Transverse colon (tissue), 4 donors: ENCODE results near the gene TFEB. TPM values are rescaled to one million over a fixed set of nuclear protein-coding genes. Genes with fewer than 3 reads are reported as not detected.

Experiments used
- DNase-seq: peaks from one replicate; pipeline ENCODE4 v3.0.0-alpha.2; 2019
- H3K27ac ChIP-seq, 4 donors: fragments of 200-600 bp; sonication (generic); 2 replicates each; pipeline ENCODE4 v1.5.1; 2016 to 2018; ENCODE audit warnings: inconsistent platforms in 4 of 4
- H3K27me3 ChIP-seq: fragments of 200-600 bp; sonication (generic); 2 replicates; pipeline ENCODE4 v1.5.1; 2017; ENCODE audit warnings: inconsistent platforms
- H3K36me3 ChIP-seq, 4 donors: fragments of 200-600 bp; sonication (generic); 2 replicates each; pipeline ENCODE4 v1.5.1; 2017 to 2019; ENCODE audit warnings: inconsistent platforms in 4 of 4
- H3K4me1 ChIP-seq, 4 donors: fragments of 200-600 bp; sonication (generic); 2 replicates each; pipeline ENCODE4 v1.5.1; 2017 to 2020; ENCODE audit warnings: inconsistent platforms in 4 of 4
- H3K4me3 ChIP-seq, 4 donors: fragments of 200-600 bp; sonication (generic); 1 replicate in 1 of 4; 2 replicates in 3 of 4; pipeline versions ENCODE4 v1.5.1 to v1.6.1; 2017 to 2019; ENCODE audit warnings: inconsistent platforms in 4 of 4
- H3K9me3 ChIP-seq, 2 donors: fragments of 200-600 bp; sonication (generic); 2 replicates each; pipeline ENCODE4 v1.5.1; 2017 to 2019; ENCODE audit warnings: inconsistent platforms in 2 of 2
- EP300 ChIP-seq: sonication (generic); formaldehyde crosslinking; IDR thresholded peaks from one replicate; pipeline ENCODE4 v1.6.1; 2017; ENCODE audit warnings: antibody characterized with exemption, low read depth
- POLR2A ChIP-seq: fragments of 450-650 bp; IDR thresholded peaks from one replicate; pipeline ENCODE4 v1.6.1; 2016; ENCODE audit warnings: antibody characterized with exemption, mild to moderate bottlenecking, moderate library complexity
- POLR2AphosphoS5 ChIP-seq, 3 donors: sonication (generic); formaldehyde crosslinking; IDR thresholded peaks; one replicate each; pipeline ENCODE4 v1.6.1; 2016; ENCODE audit warnings: antibody characterized with exemption in 3 of 3
- WGBS, 2 donors: methylation state at CpG; one replicate each; pipeline ENCODE4 v1.1.5; 2018; ENCODE audit warnings: low coverage in 1 of 2; 5-methylcytosine and 5-hydroxymethylcytosine counted together
- in situ Hi-C, 4 donors: fragments of 200-750 bp; cut with MboI; loops; one replicate each; pipeline versions ENCODE4 v1.15.0 to v1.15.1; 2017; ENCODE audit warnings: low sequenced_read_pairs in 3 of 4, low pct_ligation_motif_present in 1 of 4, low pct_unique_long_range_greater_than_20kb in 1 of 4
- intact Hi-C: fragments of 100-400 bp; cut with DNase I; formaldehyde crosslinking; loops from one replicate; pipeline ENCODE4 v1.15.1; 2023; ENCODE audit warnings: low total_unique reads
- total RNA-seq, 4 donors: library from RNA; depleted of rRNA; stranded (reverse); fragments of >200 nt; gene quantifications; one replicate each; pipeline ENCODE4 v1.1.0, GENCODE V29; 2016
- TF ChIP-seq, protein P1 (sequence below), 5 experiments: fragments of 200-600 bp in 3 of 5; fragments of 450-650 bp in 2 of 5; sonication (generic) in 3 of 5; IDR thresholded peaks; 1 replicate in 2 of 5; 2 replicates in 3 of 5; pipeline ENCODE4 v1.5.1; 2016 to 2017; ENCODE audit warnings: antibody characterized with exemption in 5 of 5, inconsistent platforms in 3 of 5, mild to moderate bottlenecking in 2 of 5, moderate library complexity in 1 of 5

The TFEB gene
- total RNA-seq, 4 donors from 2014 or later = 30.4 to 47.1 (median 38.1) TPM

DNA sequence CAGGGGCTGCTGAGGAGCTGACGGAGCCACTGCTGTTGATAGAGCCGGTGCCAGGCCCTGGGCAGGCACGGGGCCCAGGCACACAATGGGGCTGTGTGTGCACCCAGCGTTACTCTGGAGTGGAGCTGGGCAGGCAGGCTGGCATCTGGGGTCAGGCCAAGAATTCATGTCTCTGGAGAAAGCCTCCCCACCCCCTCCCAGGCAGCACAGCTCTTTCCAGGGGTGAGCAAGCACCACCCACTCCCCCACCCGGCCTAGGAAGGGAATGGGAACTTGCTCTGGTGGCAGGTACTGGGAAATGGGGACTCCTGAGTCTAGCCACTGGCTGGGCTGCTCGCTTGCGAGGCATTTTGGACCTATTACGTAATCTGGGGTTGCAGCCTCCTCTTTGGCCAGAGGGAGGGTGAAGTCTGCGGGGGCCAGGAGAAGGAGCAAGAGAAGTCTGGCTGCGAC, 22.7 kb downstream of the TFEB start:
- intact Hi-C loops = no loop called here
- in situ Hi-C loops = no loop called here

DNA sequence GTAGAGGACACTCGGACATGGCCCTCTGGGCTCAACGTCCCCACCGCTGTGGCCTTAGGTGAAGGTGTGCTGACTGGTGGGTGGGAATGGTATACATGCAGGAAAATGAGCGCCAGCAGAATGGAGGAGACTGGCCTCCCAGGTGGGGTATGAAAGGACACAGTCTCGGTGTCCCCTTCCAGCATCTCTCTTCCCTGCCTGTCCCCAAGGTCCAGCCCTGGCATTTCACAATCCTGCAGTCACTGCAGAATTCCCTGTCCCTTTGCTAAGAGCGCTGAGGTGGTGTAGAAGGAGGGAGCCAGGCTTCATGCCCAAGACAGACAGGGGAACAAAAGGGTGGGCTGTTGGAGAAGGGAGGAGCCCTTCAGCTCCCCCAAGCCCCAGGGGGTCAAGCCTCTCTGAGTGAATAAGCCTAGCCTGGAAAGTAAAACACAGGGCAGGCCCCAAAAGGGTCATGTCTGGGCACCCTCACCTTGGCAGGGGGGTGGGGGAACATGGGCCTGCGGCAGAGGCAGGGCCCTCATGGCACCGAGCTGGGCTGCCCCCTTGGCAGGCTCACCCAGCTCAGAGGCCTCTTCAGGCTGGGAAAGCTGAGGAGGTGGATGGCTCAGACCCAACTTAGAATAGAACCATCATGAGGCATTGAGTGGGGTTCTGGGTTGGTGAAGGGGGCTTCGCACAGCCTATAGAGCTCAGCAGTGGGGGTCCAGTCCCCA, 23.9 kb downstream of the TFEB start:
- no peaks in the 10 kb centered on the region for H3K36me3 ChIP-seq
- no peak for DNase-seq
- no peak overlapping the region for H3K4me3 ChIP-seq
- TF ChIP-seq EP300 = no peak
- TF ChIP-seq, protein P1, sequence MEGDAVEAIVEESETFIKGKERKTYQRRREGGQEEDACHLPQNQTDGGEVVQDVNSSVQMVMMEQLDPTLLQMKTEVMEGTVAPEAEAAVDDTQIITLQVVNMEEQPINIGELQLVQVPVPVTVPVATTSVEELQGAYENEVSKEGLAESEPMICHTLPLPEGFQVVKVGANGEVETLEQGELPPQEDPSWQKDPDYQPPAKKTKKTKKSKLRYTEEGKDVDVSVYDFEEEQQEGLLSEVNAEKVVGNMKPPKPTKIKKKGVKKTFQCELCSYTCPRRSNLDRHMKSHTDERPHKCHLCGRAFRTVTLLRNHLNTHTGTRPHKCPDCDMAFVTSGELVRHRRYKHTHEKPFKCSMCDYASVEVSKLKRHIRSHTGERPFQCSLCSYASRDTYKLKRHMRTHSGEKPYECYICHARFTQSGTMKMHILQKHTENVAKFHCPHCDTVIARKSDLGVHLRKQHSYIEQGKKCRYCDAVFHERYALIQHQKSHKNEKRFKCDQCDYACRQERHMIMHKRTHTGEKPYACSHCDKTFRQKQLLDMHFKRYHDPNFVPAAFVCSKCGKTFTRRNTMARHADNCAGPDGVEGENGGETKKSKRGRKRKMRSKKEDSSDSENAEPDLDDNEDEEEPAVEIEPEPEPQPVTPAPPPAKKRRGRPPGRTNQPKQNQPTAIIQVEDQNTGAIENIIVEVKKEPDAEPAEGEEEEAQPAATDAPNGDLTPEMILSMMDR (IDR thresholded peaks at IDR 0.05) = no peak
- no peak for TF ChIP-seq POLR2A
- H3K9me3 ChIP-seq = no peaks in the 10 kb centered on the region
- H3K27me3 ChIP-seq = no peaks in the 10 kb centered on the region
- intact Hi-C loops = no loop called here
- H3K27ac ChIP-seq = peak overlapping the region; percentile 23 to 79 (median 64)
- 97% methylated on average over 7 of the region's 9 CpGs; no CpG with 5 or more reads in 1 of the 2 donors for WGBS, 2 donors
- H3K4me1 ChIP-seq = peaks cover 7 to 53% (median 30%) of the 10 kb centered on the region in 4 donors
- in situ Hi-C loops = no loop called here

More for the DNA sequence above, 22.7 kb downstream of the TFEB start:
- Histone ChIP-seq H3K27ac (peak overlapping the region; percentile 23 to 79 (median 64)), H3K4me1 (peaks cover 15 to 53% (median 28%) of the 10 kb centered on the region in 4 donors), H3K4me3 (no peak overlapping the region), H3K36me3 (no peaks in the 10 kb centered on the region), H3K27me3 (no peaks in the 10 kb centered on the region), H3K9me3 (no peaks in the 10 kb centered on the region)
- WGBS, 2 donors = 70% methylated on average over 6 of the region's 10 CpGs; no CpG with 5 or more reads in 1 of the 2 donors
- TF ChIP-seq POLR2A = no peak
- no peak for TF ChIP-seq EP300
- no peak for TF ChIP-seq POLR2AphosphoS5 (IDR thresholded peaks at IDR 0.05)
- TF ChIP-seq, protein P1 (IDR thresholded peaks at IDR 0.05) = no peak
- DNase-seq = no peak

DNA sequence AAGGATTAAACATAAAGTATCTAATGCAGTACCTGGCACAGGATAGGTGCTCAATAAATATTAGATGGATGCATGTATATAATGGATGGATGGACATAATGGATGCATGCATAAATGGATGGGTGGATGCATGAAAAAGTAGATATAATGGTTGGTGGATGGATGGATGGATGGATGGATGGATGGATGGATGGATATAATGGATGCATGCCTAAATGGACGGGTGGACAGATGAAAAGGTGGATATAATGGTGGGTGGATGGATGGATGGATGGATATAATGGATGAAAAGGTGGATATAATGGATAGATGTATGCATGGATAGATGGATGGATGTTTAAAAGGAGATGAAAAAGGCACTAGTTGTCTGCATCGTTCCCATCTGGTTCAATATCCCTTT, 26.0 kb downstream of the TFEB start:
- no peaks in the 10 kb centered on the region for H3K36me3 ChIP-seq
- H3K27me3 ChIP-seq = no peaks in the 10 kb centered on the region
- no peak overlapping the region for H3K4me3 ChIP-seq
- H3K4me1 ChIP-seq = peaks cover 25 to 70% (median 44%) of the 10 kb centered on the region in 4 donors
- in situ Hi-C loops (no loop called here), intact Hi-C loops (no loop called here)
- DNase-seq = no peak
- no peak overlapping the region for H3K27ac ChIP-seq
- no peaks in the 10 kb centered on the region for H3K9me3 ChIP-seq
- no peak for TF ChIP-seq POLR2A
- no peak for TF ChIP-seq EP300
- no peak for TF ChIP-seq POLR2AphosphoS5 (IDR thresholded peaks at IDR 0.05)
- TF ChIP-seq, protein P1 (IDR thresholded peaks at IDR 0.05) = no peak
- WGBS, 2 donors = 72 to 92% methylated on average over 2 of the region's 2 CpGs

DNA sequence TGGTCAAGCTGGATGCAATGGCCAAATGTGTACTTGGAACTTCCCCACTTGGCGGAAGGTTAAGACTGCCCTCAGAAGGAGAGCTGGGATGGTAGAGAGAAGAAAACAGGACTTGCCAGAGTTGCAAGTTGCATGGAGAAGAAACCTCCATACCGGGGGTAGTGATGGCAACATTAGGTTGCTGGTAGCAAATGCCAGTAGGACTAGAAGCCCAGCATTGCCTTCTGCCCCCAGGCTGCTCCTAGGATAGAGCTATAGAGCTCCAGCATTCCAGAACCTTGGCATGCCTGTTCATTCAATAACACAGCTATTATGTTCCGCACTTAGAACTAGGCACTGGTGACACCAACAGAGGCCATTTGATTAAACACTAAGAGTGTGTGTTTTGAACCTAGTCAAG, 26.6 kb downstream of the TFEB start:
- Histone ChIP-seq H3K36me3 (no peaks in the 10 kb centered on the region), H3K27ac (no peak overlapping the region), H3K4me1 (peaks cover 27 to 67% (median 46%) of the 10 kb centered on the region in 4 donors), H3K9me3 (no peaks in the 10 kb centered on the region), H3K4me3 (no peak overlapping the region), H3K27me3 (no peaks in the 10 kb centered on the region)
- in situ Hi-C loops = no loop called here
- intact Hi-C loops = no loop called here
- no peak for DNase-seq
- TF ChIP-seq, protein P1 (IDR thresholded peaks at IDR 0.05) = no peak
- no peak for TF ChIP-seq POLR2A
- TF ChIP-seq POLR2AphosphoS5 (IDR thresholded peaks at IDR 0.05) = no peak
- no peak for TF ChIP-seq EP300
- WGBS, 2 donors = 96 to 100% methylated on average over 1 to 3 of the region's 3 CpGs
